ENCODE measurements around the gene ABHD12. TPM values are rescaled to one million over a fixed set of nuclear protein-coding genes. Genes with fewer than 3 reads are reported as not detected.

ABHD12 gene
- total RNA-seq, 2 donors from 2014 or later = 48.2 to 52.7 TPM

GRCh38 chr20:25344634-25345033 lies 46.0 kb downstream of the ABHD12 start:
- no peak overlapping the region for H3K9ac ChIP-seq (ENCODE audit: extremely low read depth, low read length, poor library complexity, severe bottlenecking)
- Mint-ChIP-seq H3K27me3 (ENCODE audit: insufficient read depth) (no peaks in the 10 kb centered on the region), H3K4me3 (no peak overlapping the region), H3K36me3 (ENCODE audit: low read depth) (peaks cover 6% of the 10 kb centered on the region), H3K9me3 (peaks cover 3% of the 10 kb centered on the region), H3K4me1 (peaks cover 13% of the 10 kb centered on the region), H3K27ac (no peak overlapping the region)
- H3K36me3 ChIP-seq (ENCODE audit: control insufficient read depth, insufficient read depth, low read length) = no peaks in the 10 kb centered on the region
- TF ChIP-seq, protein P1, sequence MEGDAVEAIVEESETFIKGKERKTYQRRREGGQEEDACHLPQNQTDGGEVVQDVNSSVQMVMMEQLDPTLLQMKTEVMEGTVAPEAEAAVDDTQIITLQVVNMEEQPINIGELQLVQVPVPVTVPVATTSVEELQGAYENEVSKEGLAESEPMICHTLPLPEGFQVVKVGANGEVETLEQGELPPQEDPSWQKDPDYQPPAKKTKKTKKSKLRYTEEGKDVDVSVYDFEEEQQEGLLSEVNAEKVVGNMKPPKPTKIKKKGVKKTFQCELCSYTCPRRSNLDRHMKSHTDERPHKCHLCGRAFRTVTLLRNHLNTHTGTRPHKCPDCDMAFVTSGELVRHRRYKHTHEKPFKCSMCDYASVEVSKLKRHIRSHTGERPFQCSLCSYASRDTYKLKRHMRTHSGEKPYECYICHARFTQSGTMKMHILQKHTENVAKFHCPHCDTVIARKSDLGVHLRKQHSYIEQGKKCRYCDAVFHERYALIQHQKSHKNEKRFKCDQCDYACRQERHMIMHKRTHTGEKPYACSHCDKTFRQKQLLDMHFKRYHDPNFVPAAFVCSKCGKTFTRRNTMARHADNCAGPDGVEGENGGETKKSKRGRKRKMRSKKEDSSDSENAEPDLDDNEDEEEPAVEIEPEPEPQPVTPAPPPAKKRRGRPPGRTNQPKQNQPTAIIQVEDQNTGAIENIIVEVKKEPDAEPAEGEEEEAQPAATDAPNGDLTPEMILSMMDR (conservative IDR thresholded peaks at IDR 0.05) = no peak
- WGBS, 2 experiments (ENCODE audit: insufficient coverage in 1 of 2, insufficient read length in 1 of 2) = 80 to 89% methylated on average over 1 to 3 of the region's 3 CpGs
- H3K27ac ChIP-seq (ENCODE audit: low read depth, low read length) = no peak overlapping the region
- no peaks in the 10 kb centered on the region for H3K27me3 ChIP-seq (ENCODE audit: control insufficient read depth, insufficient read depth, low read length, poor library complexity, severe bottlenecking)
- DNase-seq = no peak
- no peaks in the 10 kb centered on the region for H3K9me3 ChIP-seq (ENCODE audit: control insufficient read depth, low read length)
- peaks cover 1% of the 10 kb centered on the region for H3K4me1 ChIP-seq (ENCODE audit: control insufficient read depth, insufficient read depth, low read length)
- H3K4me3 ChIP-seq (ENCODE audit: low read length) = no peak overlapping the region

- Mint-ChIP-seq H3K27me3 (ENCODE audit: insufficient read depth) (no peaks in the 10 kb centered on the region), H3K4me1 (peaks cover 25% of the 10 kb centered on the region), H3K36me3 (ENCODE audit: low read depth) (peaks cover 12% of the 10 kb centered on the region), H3K9me3 (no peaks in the 10 kb centered on the region), H3K4me3 (no peak overlapping the region), H3K27ac (no peak overlapping the region)
- peaks cover 4% of the 10 kb centered on the region for H3K4me1 ChIP-seq (ENCODE audit: control insufficient read depth, insufficient read depth, low read length)
- TF ChIP-seq, protein P1 (conservative IDR thresholded peaks at IDR 0.05) = no peak
- no peak overlapping the region for H3K4me3 ChIP-seq (ENCODE audit: low read length)
- no peaks in the 10 kb centered on the region for H3K27me3 ChIP-seq (ENCODE audit: control insufficient read depth, insufficient read depth, low read length, poor library complexity, severe bottlenecking)
- 96 to 97% methylated on average over 6 to 9 of the region's 9 CpGs for WGBS, 2 experiments (ENCODE audit: insufficient coverage in 1 of 2, insufficient read length in 1 of 2)
- no peak for DNase-seq
- no peaks in the 10 kb centered on the region for H3K9me3 ChIP-seq (ENCODE audit: control insufficient read depth, low read length)
- no peak overlapping the region for H3K27ac ChIP-seq (ENCODE audit: low read depth, low read length)
- no peak overlapping the region for H3K9ac ChIP-seq (ENCODE audit: extremely low read depth, low read length, poor library complexity, severe bottlenecking)
- H3K36me3 ChIP-seq (ENCODE audit: control insufficient read depth, insufficient read depth, low read length) = peaks cover 8% of the 10 kb centered on the region
These were observed 48.6 kb downstream of the ABHD12 start for GRCh38 chr20:25341716-25342680.

DNA sequence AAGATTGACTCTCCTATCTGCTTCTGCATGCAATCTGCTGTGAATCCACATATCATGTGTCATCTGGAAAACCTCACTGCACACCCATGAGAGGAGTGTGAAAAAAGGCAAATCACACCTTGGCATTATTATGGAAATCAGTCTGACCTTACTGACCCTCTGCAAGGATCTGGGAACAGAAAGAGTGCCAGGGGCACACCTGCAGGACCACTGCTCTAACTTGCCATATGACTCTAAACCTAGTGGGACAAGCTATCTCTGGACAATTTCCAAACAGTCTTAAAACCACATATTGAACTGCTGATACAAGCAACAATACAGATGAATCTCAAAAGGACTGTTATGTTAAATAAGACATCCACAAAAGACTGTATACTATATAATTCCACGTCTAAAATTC lies 50.3 kb downstream of the ABHD12 start:
- Mint-ChIP-seq H3K36me3 (ENCODE audit: low read depth) (peaks cover 20% of the 10 kb centered on the region), H3K4me1 (peaks cover 25% of the 10 kb centered on the region), H3K27me3 (ENCODE audit: insufficient read depth) (no peaks in the 10 kb centered on the region), H3K9me3 (peaks cover 5% of the 10 kb centered on the region), H3K4me3 (no peak overlapping the region), H3K27ac (no peak overlapping the region)
- peaks cover 11% of the 10 kb centered on the region for H3K36me3 ChIP-seq (ENCODE audit: control insufficient read depth, insufficient read depth, low read length)
- WGBS, 2 experiments (ENCODE audit: insufficient coverage in 1 of 2, insufficient read length in 1 of 2) = 75% methylated on average over 1 of the region's 1 CpG; no CpG with 5 or more reads in 1 of the 2 experiments
- DNase-seq = no peak
- TF ChIP-seq, protein P1 (conservative IDR thresholded peaks at IDR 0.05) = no peak
- H3K27ac ChIP-seq (ENCODE audit: low read depth, low read length) = no peak overlapping the region
- H3K9me3 ChIP-seq (ENCODE audit: control insufficient read depth, low read length) = peaks cover 5% of the 10 kb centered on the region
- H3K9ac ChIP-seq (ENCODE audit: extremely low read depth, low read length, poor library complexity, severe bottlenecking) = no peak overlapping the region
- H3K4me1 ChIP-seq (ENCODE audit: control insufficient read depth, insufficient read depth, low read length) = peaks cover 4% of the 10 kb centered on the region
- H3K27me3 ChIP-seq (ENCODE audit: control insufficient read depth, insufficient read depth, low read length, poor library complexity, severe bottlenecking) = no peaks in the 10 kb centered on the region
- no peak overlapping the region for H3K4me3 ChIP-seq (ENCODE audit: low read length)
